Smooth muscle cell (in vitro differentiated cells): ENCODE measurements around the gene CLDN9. TPM values are rescaled to one million over a fixed set of nuclear protein-coding genes. Genes with fewer than 3 reads are reported as not detected.
"Not testable (repeated sequence)": the region's sequence is repeated elsewhere in the genome, so short reads cannot be mapped to it uniquely, and the experiment has no call there.

Source experiments
- DNase-seq: peaks from one replicate; lab custom pipeline; 2025; ENCODE audit not compliant: unreplicated experiment; lab: John Stamatoyannopoulos, UW
- H2AFZ ChIP-seq: fragments of 200-600 bp; sonication (generic); 2 replicates; pipeline ENCODE4 v1.6.0; 2016; ENCODE audit warnings: antibody characterized with exemption, low read depth, mild to moderate bottlenecking
- H3F3A ChIP-seq: fragments of 200-600 bp; sonication (generic); 2 replicates; pipeline ENCODE4 v1.6.0; 2017; ENCODE audit warnings: antibody characterized with exemption, low read depth
- H3K27ac ChIP-seq: fragments of 200-600 bp; sonication (generic); 2 replicates; pipeline ENCODE4 v1.5.1; 2016; ENCODE audit warnings: low read depth, mild to moderate bottlenecking
- H3K27me3 ChIP-seq: fragments of 200-600 bp; sonication (generic); 2 replicates; pipeline ENCODE4 v1.6.1; 2016; ENCODE audit warnings: low read depth, mild to moderate bottlenecking
- H3K36me3 ChIP-seq: fragments of 200-600 bp; sonication (generic); 2 replicates; pipeline ENCODE4 v1.5.1; 2016; ENCODE audit warnings: low read depth
- H3K4me1 ChIP-seq: fragments of 200-600 bp; sonication (generic); 2 replicates; pipeline ENCODE4 v1.5.1; 2016; ENCODE audit warnings: low read depth
- H3K4me2 ChIP-seq: fragments of 200-600 bp; sonication (generic); 2 replicates; pipeline ENCODE4 v1.6.0; 2016; ENCODE audit warnings: mild to moderate bottlenecking
- H3K4me3 ChIP-seq: fragments of 200-600 bp; sonication (generic); 2 replicates; pipeline ENCODE4 v1.5.1; 2016; ENCODE audit warnings: mild to moderate bottlenecking
- H3K79me2 ChIP-seq: fragments of 200-600 bp; sonication (generic); 2 replicates; pipeline ENCODE4 v1.6.0; 2016; ENCODE audit warnings: low read depth, mild to moderate bottlenecking
- H3K9ac ChIP-seq: fragments of 200-600 bp; sonication (generic); 2 replicates; pipeline ENCODE4 v1.6.0; 2016; ENCODE audit warnings: low read depth
- H3K9me3 ChIP-seq: fragments of 200-600 bp; sonication (generic); replicated peaks from 2 replicates; pipeline ENCODE4 v1.5.1; 2016; ENCODE audit warnings: low read depth
- H4K20me1 ChIP-seq: fragments of 200-600 bp; sonication (generic); 2 replicates; pipeline ENCODE4 v1.6.0; 2016; ENCODE audit warnings: low read depth
- WGBS: methylation state at CpG from one replicate; pipeline ENCODE4 v1.1.7; 2016; ENCODE audit warnings: low lambda C conversion rate; 5-methylcytosine and 5-hydroxymethylcytosine counted together
- polyA plus RNA-seq: library from polyadenylated mRNA; unstranded; fragments of >200 nt; fragmentation: Nextera tagmentation; extraction: Ambion mirVana; gene quantifications from 2 replicates; pipeline ENCODE4 v1.2.1, GENCODE V29; 2016
- total RNA-seq: library from RNA; depleted of rRNA; stranded (reverse); fragments of >200 nt; gene quantifications from 2 replicates; pipeline ENCODE4 v1.2.3, GENCODE V29; 2014
- TF ChIP-seq, protein P1 (sequence below): fragments of 200-600 bp; sonication (generic); IDR thresholded peaks from 2 replicates; pipeline ENCODE4 v1.5.1; 2017; ENCODE audit warnings: borderline replicate concordance, mild to moderate bottlenecking, antibody characterized with exemption; ENCODE audit not compliant: insufficient read depth, poor library complexity, severe bottlenecking

Gene CLDN9
- total and polyA plus RNA-seq, 2 experiments from 2014 or later = 0.81 to 1.8 TPM

GRCh38 chr16:3051494-3051893 is 38.8 kb downstream of the CLDN9 start:
- Histone ChIP-seq H4K20me1 (no peaks in the 10 kb centered on the region), H3K4me2 (no peak overlapping the region), H3K27me3 (peaks cover 31% of the 10 kb centered on the region), H3K9ac (no peak overlapping the region), H3K4me1 (no peaks in the 10 kb centered on the region), H3K9me3 (no peaks in the 10 kb centered on the region), H3K36me3 (no peaks in the 10 kb centered on the region), H3K79me2 (no peaks in the 10 kb centered on the region), H3K4me3 (no peak overlapping the region), H3K27ac (no peak overlapping the region), H2AFZ (no peak overlapping the region), H3F3A (no peaks in the 10 kb centered on the region)
- TF ChIP-seq, protein P1, sequence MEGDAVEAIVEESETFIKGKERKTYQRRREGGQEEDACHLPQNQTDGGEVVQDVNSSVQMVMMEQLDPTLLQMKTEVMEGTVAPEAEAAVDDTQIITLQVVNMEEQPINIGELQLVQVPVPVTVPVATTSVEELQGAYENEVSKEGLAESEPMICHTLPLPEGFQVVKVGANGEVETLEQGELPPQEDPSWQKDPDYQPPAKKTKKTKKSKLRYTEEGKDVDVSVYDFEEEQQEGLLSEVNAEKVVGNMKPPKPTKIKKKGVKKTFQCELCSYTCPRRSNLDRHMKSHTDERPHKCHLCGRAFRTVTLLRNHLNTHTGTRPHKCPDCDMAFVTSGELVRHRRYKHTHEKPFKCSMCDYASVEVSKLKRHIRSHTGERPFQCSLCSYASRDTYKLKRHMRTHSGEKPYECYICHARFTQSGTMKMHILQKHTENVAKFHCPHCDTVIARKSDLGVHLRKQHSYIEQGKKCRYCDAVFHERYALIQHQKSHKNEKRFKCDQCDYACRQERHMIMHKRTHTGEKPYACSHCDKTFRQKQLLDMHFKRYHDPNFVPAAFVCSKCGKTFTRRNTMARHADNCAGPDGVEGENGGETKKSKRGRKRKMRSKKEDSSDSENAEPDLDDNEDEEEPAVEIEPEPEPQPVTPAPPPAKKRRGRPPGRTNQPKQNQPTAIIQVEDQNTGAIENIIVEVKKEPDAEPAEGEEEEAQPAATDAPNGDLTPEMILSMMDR = no peak
- DNase-seq = no peak
- WGBS = 82% methylated on average over 9 of the region's 9 CpGs

- H3K27ac ChIP-seq, H3K9me3 ChIP-seq, H3K36me3 ChIP-seq, H3F3A ChIP-seq, DNase-seq, H3K4me1 ChIP-seq, H3K79me2 ChIP-seq, H2AFZ ChIP-seq, H4K20me1 ChIP-seq, H3K4me3 ChIP-seq, H3K9ac ChIP-seq, H3K4me2 ChIP-seq: not testable (repeated sequence)
- WGBS = 87% methylated on average over 12 of the region's 12 CpGs
- peaks cover 19% of the 10 kb centered on the region for H3K27me3 ChIP-seq
Measured at GRCh38 chr16:3052571-3053329, 40.0 kb downstream of the CLDN9 start.

DNA sequence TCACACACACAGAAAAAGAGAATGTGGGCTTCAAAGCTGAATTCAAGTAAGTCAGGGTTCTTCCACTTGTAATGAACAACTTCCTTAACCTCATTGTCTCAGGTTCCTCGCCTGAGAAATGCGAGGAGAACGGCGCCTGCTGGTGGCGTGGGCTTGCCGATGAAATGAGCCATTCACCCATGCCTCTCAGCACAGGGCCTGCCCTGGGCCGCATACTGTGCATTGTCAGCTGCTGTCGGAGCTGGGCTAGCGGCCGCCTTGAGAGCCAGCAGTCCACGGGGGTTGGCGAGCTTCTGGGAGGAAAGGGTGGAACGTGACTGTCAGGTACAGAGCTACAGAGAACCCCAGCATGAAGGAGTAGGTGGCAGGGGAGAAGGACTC is 40.6 kb downstream of the CLDN9 start:
- not testable (repeated sequence) for H3K9ac ChIP-seq, H3K27ac ChIP-seq, DNase-seq, H3F3A ChIP-seq, H3K4me1 ChIP-seq, H3K79me2 ChIP-seq, H2AFZ ChIP-seq, H3K9me3 ChIP-seq, H3K4me2 ChIP-seq, H3K4me3 ChIP-seq, H4K20me1 ChIP-seq, H3K36me3 ChIP-seq
- peaks cover 13% of the 10 kb centered on the region for H3K27me3 ChIP-seq
- 88% methylated on average over 13 of the region's 13 CpGs for WGBS

GRCh38 chr16:3054965-3055733 is 42.4 kb downstream of the CLDN9 start:
- WGBS = 94% methylated on average over 17 of the region's 17 CpGs
- peaks cover 9% of the 10 kb centered on the region for H4K20me1 ChIP-seq
- no peak overlapping the region for H3K4me2 ChIP-seq
- no peaks in the 10 kb centered on the region for H3K9me3 ChIP-seq
- H3K9ac ChIP-seq = no peak overlapping the region
- no peaks in the 10 kb centered on the region for H3K79me2 ChIP-seq
- no peak overlapping the region for H3K27ac ChIP-seq
- no peak overlapping the region for H2AFZ ChIP-seq
- peaks cover 4% of the 10 kb centered on the region for H3F3A ChIP-seq
- no peaks in the 10 kb centered on the region for H3K27me3 ChIP-seq
- H3K4me1 ChIP-seq = peaks cover 7% of the 10 kb centered on the region
- no peak for DNase-seq
- no peak overlapping the region for H3K4me3 ChIP-seq
- TF ChIP-seq, protein P1 = no peak
- no peaks in the 10 kb centered on the region for H3K36me3 ChIP-seq

DNA sequence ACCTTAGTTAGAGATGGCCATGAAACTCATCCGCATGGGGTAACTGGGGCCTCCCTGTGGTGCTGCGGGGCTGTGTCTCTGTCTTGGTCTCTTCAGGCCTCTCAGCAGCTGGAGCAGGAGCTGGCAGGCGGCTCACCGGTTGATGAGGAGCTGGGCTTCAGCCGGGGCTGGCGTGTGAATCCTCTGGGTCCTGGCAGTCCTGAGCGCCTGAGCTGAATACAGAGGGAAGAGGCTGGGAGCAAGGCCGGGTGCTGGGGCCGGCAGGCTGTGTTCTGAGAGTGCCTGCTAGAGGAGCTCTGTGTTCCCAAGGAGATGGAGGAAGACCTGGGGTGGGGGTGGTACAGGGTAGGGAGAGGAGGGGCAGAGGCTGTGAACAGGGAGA is 43.0 kb downstream of the CLDN9 start:
- 85% methylated on average over 8 of the region's 9 CpGs for WGBS

More for the DNA sequence above, 43.0 kb downstream of the CLDN9 start:
- not testable (repeated sequence) for H3K27ac ChIP-seq, H2AFZ ChIP-seq, H3K27me3 ChIP-seq, H3K79me2 ChIP-seq, H3F3A ChIP-seq, H3K9ac ChIP-seq, H4K20me1 ChIP-seq, H3K9me3 ChIP-seq, H3K36me3 ChIP-seq, H3K4me1 ChIP-seq, H3K4me2 ChIP-seq, DNase-seq, H3K4me3 ChIP-seq
